A673 (cell line): ENCODE measurements around the gene PDIK1L. TPM values are rescaled to one million over a fixed set of nuclear protein-coding genes. Genes with fewer than 3 reads are reported as not detected.

ENCODE experiments used
- BruUV-seq: library from RNA; stranded (reverse); fragments of 400-500 nt; replicated peaks from 2 replicates; lab custom pipeline; 2021; lab: Mats Ljungman, UMichigan
- CTCF ChIA-PET: fragments of 300-600 bp; sonication (Branson Sonifier 250); formaldehyde crosslinking; loops from one replicate; lab custom pipeline; 2022; ENCODE audit warnings: antibody characterized with exemption; lab: Charles Lee
- POLR2A ChIA-PET: fragments of 300-600 bp; sonication (Branson Sonifier 250); formaldehyde crosslinking; loops from one replicate; lab custom pipeline; 2022; ENCODE audit warnings: antibody characterized with exemption; ENCODE audit not compliant: low non-redundant PET; lab: Charles Lee
- DNase-seq: peaks from one replicate; pipeline ENCODE4 v3.0.0-alpha.2; 2015; ENCODE audit warnings: low spot score
- H3K27ac ChIP-seq: fragments of 200-600 bp; sonication (generic); 2 replicates; pipeline ENCODE4 v1.5.1; 2016; ENCODE audit warnings: mixed run types, low read depth, mild to moderate bottlenecking, mixed read lengths, antibody characterized with exemption, low read length; ENCODE audit not compliant: poor library complexity, severe bottlenecking
- H3K27me3 ChIP-seq: fragments of 200-600 bp; sonication (generic); replicated peaks from 2 replicates; pipeline ENCODE4 v1.6.1; 2017; ENCODE audit warnings: mixed run types, low read depth, mild to moderate bottlenecking, mixed read lengths, antibody characterized with exemption, low read length; ENCODE audit not compliant: insufficient read depth, poor library complexity
- H3K36me3 ChIP-seq: fragments of 200-600 bp; sonication (generic); 2 replicates; pipeline ENCODE4 v1.6.1; 2016; ENCODE audit warnings: mixed run types, mild to moderate bottlenecking, mixed read lengths, antibody characterized with exemption, low read length; ENCODE audit not compliant: insufficient read depth, poor library complexity, severe bottlenecking
- H3K4me1 ChIP-seq: fragments of 200-600 bp; sonication (generic); 2 replicates; pipeline ENCODE4 v1.6.1; 2017; ENCODE audit warnings: mixed run types, mild to moderate bottlenecking, mixed read lengths, antibody characterized with exemption, low read length; ENCODE audit not compliant: insufficient read depth, poor library complexity, severe bottlenecking
- H3K4me3 ChIP-seq: fragments of 200-600 bp; sonication (generic); 2 replicates; pipeline ENCODE4 v1.5.1; 2016; ENCODE audit warnings: low read depth, mixed run types, mild to moderate bottlenecking, mixed read lengths, low read length; ENCODE audit not compliant: poor library complexity, severe bottlenecking
- H3K9me3 ChIP-seq: fragments of 200-600 bp; sonication (generic); 2 replicates; pipeline ENCODE4 v1.6.1; 2016; ENCODE audit warnings: mixed run types, low read depth, mild to moderate bottlenecking, mixed read lengths, antibody characterized with exemption, low read length; ENCODE audit not compliant: poor library complexity, severe bottlenecking
- EZH2 ChIP-seq: fragments of 200-600 bp; sonication (generic); IDR thresholded peaks from 2 replicates; pipeline ENCODE4 v1.6.1; 2017; ENCODE audit warnings: borderline replicate concordance, low read depth, mild to moderate bottlenecking, mixed read lengths, antibody characterized with exemption, low read length; ENCODE audit not compliant: poor library complexity, severe bottlenecking
- intact Hi-C: fragments of 100-400 bp; cut with micrococcal nuclease; formaldehyde crosslinking; loops from one replicate; pipeline ENCODE4 v1.10.0; 2022; ENCODE audit not compliant: unreplicated experiment
- total RNA-seq: library from RNA; stranded (reverse); gene quantifications from 2 replicates; pipeline ENCODE4 v1.2.3, GENCODE V29; 2021
- TF ChIP-seq, protein P1 (sequence below): fragments of 300-800, 200-600 bp; sonication (generic); conservative IDR thresholded peaks from 2 replicates; pipeline ENCODE4 v1.5.1; 2017; ENCODE audit warnings: low read depth, mild to moderate bottlenecking, antibody characterized with exemption, low read length, moderate library complexity, mixed read lengths

The PDIK1L gene
- total RNA-seq, 1 experiment from 2014 or later: 12.9 TPM

- H3K4me1 ChIP-seq: no peaks in the 10 kb centered on the region
- POLR2A ChIA-PET: no interaction called here
- DNase-seq: no peak
- no peak for TF ChIP-seq EZH2
- TF ChIP-seq, protein P1, sequence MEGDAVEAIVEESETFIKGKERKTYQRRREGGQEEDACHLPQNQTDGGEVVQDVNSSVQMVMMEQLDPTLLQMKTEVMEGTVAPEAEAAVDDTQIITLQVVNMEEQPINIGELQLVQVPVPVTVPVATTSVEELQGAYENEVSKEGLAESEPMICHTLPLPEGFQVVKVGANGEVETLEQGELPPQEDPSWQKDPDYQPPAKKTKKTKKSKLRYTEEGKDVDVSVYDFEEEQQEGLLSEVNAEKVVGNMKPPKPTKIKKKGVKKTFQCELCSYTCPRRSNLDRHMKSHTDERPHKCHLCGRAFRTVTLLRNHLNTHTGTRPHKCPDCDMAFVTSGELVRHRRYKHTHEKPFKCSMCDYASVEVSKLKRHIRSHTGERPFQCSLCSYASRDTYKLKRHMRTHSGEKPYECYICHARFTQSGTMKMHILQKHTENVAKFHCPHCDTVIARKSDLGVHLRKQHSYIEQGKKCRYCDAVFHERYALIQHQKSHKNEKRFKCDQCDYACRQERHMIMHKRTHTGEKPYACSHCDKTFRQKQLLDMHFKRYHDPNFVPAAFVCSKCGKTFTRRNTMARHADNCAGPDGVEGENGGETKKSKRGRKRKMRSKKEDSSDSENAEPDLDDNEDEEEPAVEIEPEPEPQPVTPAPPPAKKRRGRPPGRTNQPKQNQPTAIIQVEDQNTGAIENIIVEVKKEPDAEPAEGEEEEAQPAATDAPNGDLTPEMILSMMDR: no peak
- H3K9me3 ChIP-seq: no peaks in the 10 kb centered on the region
- H3K36me3 ChIP-seq: no peaks in the 10 kb centered on the region
- H3K27me3 ChIP-seq: peaks cover 33% of the 10 kb centered on the region
- intact Hi-C loops: no loop called here
- H3K27ac ChIP-seq: no peak overlapping the region
- CTCF ChIA-PET: no interaction called here
- no peak overlapping the region for H3K4me3 ChIP-seq
- no TSS peak for BruUV-seq
Observed at GRCh38 chr1:26070296-26070962, 41.2 kb upstream of the PDIK1L start.

DNA sequence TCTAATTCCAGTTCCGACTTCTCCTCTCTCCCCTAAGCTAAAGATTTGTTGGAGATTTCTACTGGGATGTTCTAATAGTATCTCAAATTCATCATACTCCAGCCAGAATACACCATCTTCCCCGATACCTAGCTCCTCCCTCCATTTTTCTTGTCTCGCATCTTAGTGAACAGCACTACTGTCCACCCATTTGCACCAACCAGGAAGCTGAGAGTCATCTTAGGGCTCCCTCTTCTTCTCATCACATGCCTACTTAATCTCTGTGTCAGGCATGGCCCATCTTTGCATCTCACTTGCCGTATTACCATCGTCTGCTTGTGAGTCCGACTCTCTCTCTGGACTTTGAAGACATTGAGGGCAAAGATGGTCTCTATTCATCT lies 40.7 kb upstream of the PDIK1L start:
- no peak overlapping the region for H3K27ac ChIP-seq
- H3K36me3 ChIP-seq: no peaks in the 10 kb centered on the region
- no peaks in the 10 kb centered on the region for H3K4me1 ChIP-seq
- intact Hi-C loops: no loop called here
- DNase-seq: no peak
- CTCF ChIA-PET: no interaction called here
- TF ChIP-seq, protein P1: no peak
- no peak for TF ChIP-seq EZH2
- POLR2A ChIA-PET: no interaction called here
- H3K27me3 ChIP-seq: peaks cover 33% of the 10 kb centered on the region
- H3K4me3 ChIP-seq: no peak overlapping the region
- no peaks in the 10 kb centered on the region for H3K9me3 ChIP-seq
- no TSS peak for BruUV-seq

DNA sequence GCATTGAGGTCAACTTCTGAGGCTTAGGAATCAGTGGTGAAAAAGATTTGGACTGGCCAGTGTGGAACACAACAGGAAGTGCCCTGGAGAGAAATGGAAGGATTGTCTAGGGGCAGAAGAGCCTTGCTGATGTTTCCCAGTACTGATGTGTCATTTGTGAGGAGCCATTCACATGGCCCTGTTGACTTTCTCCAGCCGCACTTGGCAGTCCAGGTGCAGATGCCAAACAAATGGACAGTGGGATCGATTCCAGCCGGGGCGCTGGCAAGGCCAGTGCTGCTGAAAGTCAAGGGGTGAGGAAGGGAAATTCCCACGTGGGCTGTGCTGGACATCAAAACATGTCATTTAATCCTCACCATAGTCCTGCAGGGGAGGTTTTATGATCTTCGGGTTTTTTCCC lies 39.3 kb upstream of the PDIK1L start:
- Histone ChIP-seq H3K4me3 (no peak overlapping the region), H3K27ac (no peak overlapping the region), H3K9me3 (no peaks in the 10 kb centered on the region), H3K27me3 (peaks cover 33% of the 10 kb centered on the region), H3K36me3 (no peaks in the 10 kb centered on the region), H3K4me1 (no peaks in the 10 kb centered on the region)
- intact Hi-C loops: no loop called here
- ChIA-PET POLR2A (no interaction called here), CTCF (no interaction called here)
- no peak for DNase-seq
- TF ChIP-seq EZH2: no peak
- TF ChIP-seq, protein P1: no peak
- no TSS peak for BruUV-seq
